SK-N-SH (cell line): Measurements from ENCODE around the gene ADGRF5. TPM values are rescaled to one million over a fixed set of nuclear protein-coding genes. Genes with fewer than 3 reads are reported as not detected.

Experiments
- CTCF ChIA-PET: fragments of 300-600, 350-600 bp; formaldehyde crosslinking; extraction: SDS; loops from one replicate; lab custom pipeline; 2021; lab: Yijun Ruan, JAX
- POLR2A ChIA-PET: fragments of 350-600 bp; sonication (Branson Sonifier 250); formaldehyde crosslinking; extraction: SDS; loops from one replicate; lab custom pipeline; 2020; ENCODE audit warnings: antibody characterized with exemption, inconsistent platforms; lab: Yijun Ruan, JAX
- DNase-seq: peaks from one replicate; pipeline ENCODE4 v3.0.0; 2012
- H2AFZ ChIP-seq: fragments of 200-600 bp; sonication (generic); 2 replicates; pipeline ENCODE4 v1.8.1; 2016; ENCODE audit warnings: antibody characterized with exemption, mild to moderate bottlenecking, low read depth
- H3F3A ChIP-seq: fragments of 200-600 bp; sonication (generic); replicated peaks from 2 replicates; pipeline ENCODE3; 2016; ENCODE audit warnings: antibody characterized with exemption, mild to moderate bottlenecking; ENCODE audit not compliant: insufficient read depth
- H3K27ac ChIP-seq, 2 experiments: fragments of 200-500 bp in 1 of 2; fragments of 200-600 bp in 1 of 2; sonication (Bioruptor generic) in 1 of 2; sonication (generic), shearing (Covaris generic) in 1 of 2; 2 replicates each; pipeline versions ENCODE4 v1.5.1 to v1.6.1; 2014 to 2016; ENCODE audit warnings: low read depth in 2 of 2, inconsistent platforms in 1 of 2, low read length in 1 of 2, mild to moderate bottlenecking in 1 of 2, mixed read lengths in 1 of 2
- H3K27me3 ChIP-seq: fragments of 200-600 bp; sonication (generic), shearing (Covaris generic); 2 replicates; pipeline ENCODE4 v1.6.1; 2016; ENCODE audit warnings: mixed run types; ENCODE audit not compliant: insufficient read depth
- H3K36me3 ChIP-seq, 2 experiments: fragments of 200-500 bp in 1 of 2; fragments of 200-600 bp in 1 of 2; sonication (Bioruptor generic) in 1 of 2; sonication (generic) in 1 of 2; replicated peaks in 1 of 2; 2 replicates each; pipeline versions ENCODE3 to v1.5.1; 2014 to 2016; ENCODE audit warnings: low read length in 1 of 2, mild to moderate bottlenecking in 1 of 2; ENCODE audit not compliant: insufficient read depth in 2 of 2, control insufficient read depth in 1 of 2
- H3K4me1 ChIP-seq, 2 experiments: fragments of 200-500 bp in 1 of 2; fragments of 200-600 bp in 1 of 2; sonication (Bioruptor generic) in 1 of 2; sonication (generic), shearing (Covaris generic) in 1 of 2; 2 replicates each; pipeline versions ENCODE4 v1.5.1 to v1.6.1; 2014 to 2016; ENCODE audit warnings: low read depth in 1 of 2, low read length in 1 of 2, mixed run types in 1 of 2; ENCODE audit not compliant: insufficient read depth in 2 of 2, control insufficient read depth in 1 of 2
- H3K4me2 ChIP-seq: fragments of 200-600 bp; sonication (generic), shearing (Covaris generic); 2 replicates; pipeline ENCODE4 v1.6.1; 2017; ENCODE audit warnings: mixed run types
- H3K4me3 ChIP-seq, 2 experiments: fragments of 200-500 bp in 1 of 2; fragments of 200-600 bp in 1 of 2; sonication (Bioruptor generic) in 1 of 2; sonication (generic), shearing (Covaris generic) in 1 of 2; 2 replicates each; pipeline versions ENCODE4 v1.5.1 to v1.8.1; 2014 to 2016; ENCODE audit warnings: low read depth in 2 of 2, inconsistent platforms in 1 of 2, low read length in 1 of 2, mild to moderate bottlenecking in 1 of 2, mixed read lengths in 1 of 2, moderate library complexity in 1 of 2
- H3K79me2 ChIP-seq: fragments of 200-600 bp; sonication (generic); 2 replicates; pipeline ENCODE4 v1.8.1; 2017; ENCODE audit warnings: mild to moderate bottlenecking; ENCODE audit not compliant: insufficient read depth
- H3K9ac ChIP-seq: fragments of 200-600 bp; sonication (generic); 2 replicates; pipeline ENCODE4 v1.6.1; 2017; ENCODE audit warnings: mixed run types
- H3K9me2 ChIP-seq: fragments of 200-600 bp; sonication (generic); 2 replicates; pipeline ENCODE4 v1.6.1; 2017; ENCODE audit warnings: mixed run types
- H3K9me3 ChIP-seq: fragments of 200-600 bp; sonication (generic); 2 replicates; pipeline ENCODE4 v1.6.1; 2017; ENCODE audit warnings: mixed run types, mild to moderate bottlenecking, moderate library complexity
- H4K20me1 ChIP-seq: fragments of 200-600 bp; sonication (generic); 2 replicates; pipeline ENCODE4 v1.6.1; 2017; ENCODE audit warnings: mild to moderate bottlenecking, mixed run types; ENCODE audit not compliant: insufficient read depth
- EP300 ChIP-seq, 2 experiments: IDR thresholded peaks; 2 replicates each; pipeline versions ENCODE4 v1.4.0 to v1.6.1; 2012; ENCODE audit warnings: borderline replicate concordance in 1 of 2, low read depth in 1 of 2, low read length in 1 of 2
- FOXM1 ChIP-seq: IDR thresholded peaks from 2 replicates; pipeline ENCODE4 v1.4.0; 2012; ENCODE audit warnings: low read depth, mild to moderate bottlenecking
- IRF3 ChIP-seq: fragments of 150-350 bp; IDR thresholded peaks from 2 replicates; pipeline ENCODE4 v1.6.1; 2016; ENCODE audit warnings: mild to moderate bottlenecking, low read depth, low read length
- MEF2A ChIP-seq: IDR thresholded peaks from 2 replicates; pipeline ENCODE4 v1.4.0; 2012; ENCODE audit warnings: low read depth, borderline replicate concordance
- NFIC ChIP-seq: IDR thresholded peaks from 2 replicates; pipeline ENCODE4 v1.4.0; 2012; ENCODE audit warnings: borderline replicate concordance
- NRF1 ChIP-seq: IDR thresholded peaks from 2 replicates; pipeline ENCODE4 v1.6.1; 2012; ENCODE audit warnings: low read depth, mild to moderate bottlenecking, low read length
- POLR2AphosphoS5 ChIP-seq: IDR thresholded peaks from 2 replicates; pipeline ENCODE4 v1.6.1; 2012; ENCODE audit warnings: low read depth, low read length
- RAD21 ChIP-seq: IDR thresholded peaks from 2 replicates; pipeline ENCODE4 v1.6.1; 2012; ENCODE audit warnings: mild to moderate bottlenecking, low read length
- RCOR1 ChIP-seq: fragments of 150-350 bp; IDR thresholded peaks from 2 replicates; pipeline ENCODE4 v1.6.1; 2017; ENCODE audit warnings: antibody characterized with exemption, low read length
- TAF1 ChIP-seq: IDR thresholded peaks from 2 replicates; pipeline ENCODE4 v1.6.1; 2012; ENCODE audit warnings: low read depth, mild to moderate bottlenecking, low read length, moderate library complexity, borderline replicate concordance
- TCF12 ChIP-seq: IDR thresholded peaks from 2 replicates; pipeline ENCODE4 v1.4.0; 2012
- USF1 ChIP-seq: IDR thresholded peaks from 2 replicates; pipeline ENCODE4 v1.4.0; 2012; ENCODE audit warnings: low read depth, borderline replicate concordance
- WGBS: methylation state at CpG from one replicate; pipeline ENCODE4 v1.1.6; 2017; ENCODE audit warnings: low lambda C conversion rate; 5-methylcytosine and 5-hydroxymethylcytosine counted together
- polyA plus RNA-seq, 3 experiments: library from polyadenylated mRNA; depleted of rRNA; stranded (reverse); fragments of >200 nt; gene quantifications; 2 replicates each; pipeline ENCODE4 v1.2.3, GENCODE V29; 2012

The ADGRF5 gene
- polyA plus RNA-seq, 1 of the 3 experiments (the other 2 are of a cell fraction), result 0.02 TPM

- Histone ChIP-seq H3K27me3 (no peaks in the 10 kb centered on the region; the same call in 1 of the 2 replicates), H3K4me2 (no peak overlapping the region), H3K9me3 (no peaks in the 10 kb centered on the region), H3K4me3 (no peak overlapping the region), H3K9me2 (no peaks in the 10 kb centered on the region), H3K27ac (no peak overlapping the region), H3F3A (no peaks in the 10 kb centered on the region), H3K4me1 (no peaks in the 10 kb centered on the region), H3K36me3 (no peaks in the 10 kb centered on the region), H3K9ac (no peak overlapping the region), H3K79me2 (no peaks in the 10 kb centered on the region), H4K20me1 (no peaks in the 10 kb centered on the region), H2AFZ (no peak overlapping the region)
- 5% methylated on average over 3 of the region's 3 CpGs for WGBS
- TF ChIP-seq EP300 (IDR thresholded peaks at IDR 0.05; ENCODE audit: borderline replicate concordance in 1 of 2, low read depth in 1 of 2, low read length in 1 of 2), result no peak
- TF ChIP-seq TAF1, result no peak
- CTCF ChIA-PET, result no interaction called here
- DNase-seq, result no peak
- POLR2A ChIA-PET, result no interaction called here
Measured at GRCh38 chr6:46917002-46917545, 4.7 kb downstream of the ADGRF5 start.

- no peak overlapping the region for H2AFZ ChIP-seq
- no peaks in the 10 kb centered on the region; the same call in 1 of the 2 replicates for H3K27me3 ChIP-seq
- H3K9me2 ChIP-seq, result no peaks in the 10 kb centered on the region
- 8% methylated on average over 4 of the region's 4 CpGs for WGBS
- no peak overlapping the region for H3K9ac ChIP-seq
- no peaks in the 10 kb centered on the region for H4K20me1 ChIP-seq
- POLR2A ChIA-PET, result no interaction called here
- H3K9me3 ChIP-seq, result no peaks in the 10 kb centered on the region
- H3K4me3 ChIP-seq, result no peak overlapping the region
- no peaks in the 10 kb centered on the region for H3K4me1 ChIP-seq
- no peaks in the 10 kb centered on the region for H3F3A ChIP-seq
- no peak for TF ChIP-seq IRF3
- TF ChIP-seq RCOR1, result no peak
- TF ChIP-seq MEF2A, result no peak
- TF ChIP-seq RAD21, result no peak
- TF ChIP-seq, all 33 proteins: peak for 0
- DNase-seq, result no peak
- H3K4me2 ChIP-seq, result no peak overlapping the region
- no peaks in the 10 kb centered on the region for H3K36me3 ChIP-seq
- H3K79me2 ChIP-seq, result no peaks in the 10 kb centered on the region
- CTCF ChIA-PET, result no interaction called here
- H3K27ac ChIP-seq, result no peak overlapping the region
Measured at GRCh38 chr6:46915866-46916265, 5.9 kb downstream of the ADGRF5 start.

GRCh38 chr6:46915380-46915779, 6.4 kb downstream of the ADGRF5 start:
- Histone ChIP-seq H3K4me2 (no peak overlapping the region), H3K27me3 (no peaks in the 10 kb centered on the region; the same call in 1 of the 2 replicates), H3K36me3 (no peaks in the 10 kb centered on the region), H2AFZ (no peak overlapping the region), H3K9ac (no peak overlapping the region), H4K20me1 (no peaks in the 10 kb centered on the region), H3F3A (no peaks in the 10 kb centered on the region), H3K27ac (no peak overlapping the region), H3K9me2 (no peaks in the 10 kb centered on the region), H3K4me1 (no peaks in the 10 kb centered on the region), H3K79me2 (no peaks in the 10 kb centered on the region), H3K4me3 (no peak overlapping the region), H3K9me3 (no peaks in the 10 kb centered on the region)
- POLR2A ChIA-PET, result no interaction called here
- TF ChIP-seq EP300 (IDR thresholded peaks at IDR 0.05; ENCODE audit: borderline replicate concordance in 1 of 2, low read depth in 1 of 2, low read length in 1 of 2) (no peak), POLR2AphosphoS5 (no peak), FOXM1 (no peak), USF1 (no peak), NRF1 (no peak), RCOR1 (no peak), TCF12 (no peak), NFIC (no peak)
- no peak for DNase-seq
- CTCF ChIA-PET, result no interaction called here
